ENCODE data around the gene EEF1A2.

DNA sequence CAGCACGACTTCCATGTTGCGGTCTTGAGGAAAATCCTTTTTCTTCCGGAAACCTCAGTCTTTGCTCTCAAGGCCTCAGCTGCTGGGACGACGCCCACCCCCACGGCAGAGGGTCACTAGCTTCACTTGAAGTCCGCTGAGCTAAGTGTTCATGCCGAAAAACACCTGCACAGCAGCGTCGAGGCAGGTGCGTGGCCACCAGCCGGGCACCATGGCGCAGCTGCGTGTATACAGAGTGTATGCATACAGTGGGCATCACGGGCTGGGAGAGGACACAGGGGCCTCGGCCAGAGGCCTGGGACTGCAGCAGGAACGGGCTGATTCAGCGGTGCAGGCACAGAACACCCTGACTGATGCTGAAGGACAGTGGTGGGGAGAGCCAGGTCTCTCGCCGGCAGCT is 46.5 kb downstream of the EEF1A2 start:
- TF ChIP-seq ESRRG (CRISPR knock-in tag; IDR thresholded peaks at IDR 0.05) (no peak), ZFP3 (CRISPR knock-in tag; IDR thresholded peaks at IDR 0.05) (no peak), SNAI2 (CRISPR knock-in tag; IDR thresholded peaks at IDR 0.05) (no peak), ZFP30 (CRISPR knock-in tag; IDR thresholded peaks at IDR 0.05) (no peak), RARB (CRISPR knock-in tag; IDR thresholded peaks at IDR 0.05) (no peak), TOX (CRISPR knock-in tag; IDR thresholded peaks at IDR 0.05; ENCODE audit: borderline replicate concordance) (no peak), CSDC2 (CRISPR knock-in tag; IDR thresholded peaks at IDR 0.05) (no peak), ZC3H10 (CRISPR knock-in tag; IDR thresholded peaks at IDR 0.05) (no peak)
- TF ChIP-seq, protein P1, sequence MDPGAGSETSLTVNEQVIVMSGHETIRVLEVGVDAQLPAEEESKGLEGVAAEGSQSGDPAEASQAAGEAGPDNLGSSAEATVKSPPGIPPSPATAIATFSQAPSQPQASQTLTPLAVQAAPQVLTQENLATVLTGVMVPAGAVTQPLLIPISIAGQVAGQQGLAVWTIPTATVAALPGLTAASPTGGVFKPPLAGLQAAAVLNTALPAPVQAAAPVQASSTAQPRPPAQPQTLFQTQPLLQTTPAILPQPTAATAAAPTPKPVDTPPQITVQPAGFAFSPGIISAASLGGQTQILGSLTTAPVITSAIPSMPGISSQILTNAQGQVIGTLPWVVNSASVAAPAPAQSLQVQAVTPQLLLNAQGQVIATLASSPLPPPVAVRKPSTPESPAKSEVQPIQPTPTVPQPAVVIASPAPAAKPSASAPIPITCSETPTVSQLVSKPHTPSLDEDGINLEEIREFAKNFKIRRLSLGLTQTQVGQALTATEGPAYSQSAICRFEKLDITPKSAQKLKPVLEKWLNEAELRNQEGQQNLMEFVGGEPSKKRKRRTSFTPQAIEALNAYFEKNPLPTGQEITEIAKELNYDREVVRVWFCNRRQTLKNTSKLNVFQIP (CRISPR knock-in tag; IDR thresholded peaks at IDR 0.05; ENCODE audit: borderline replicate concordance, low read depth) = no peak
- TF ChIP-seq, protein P2, sequence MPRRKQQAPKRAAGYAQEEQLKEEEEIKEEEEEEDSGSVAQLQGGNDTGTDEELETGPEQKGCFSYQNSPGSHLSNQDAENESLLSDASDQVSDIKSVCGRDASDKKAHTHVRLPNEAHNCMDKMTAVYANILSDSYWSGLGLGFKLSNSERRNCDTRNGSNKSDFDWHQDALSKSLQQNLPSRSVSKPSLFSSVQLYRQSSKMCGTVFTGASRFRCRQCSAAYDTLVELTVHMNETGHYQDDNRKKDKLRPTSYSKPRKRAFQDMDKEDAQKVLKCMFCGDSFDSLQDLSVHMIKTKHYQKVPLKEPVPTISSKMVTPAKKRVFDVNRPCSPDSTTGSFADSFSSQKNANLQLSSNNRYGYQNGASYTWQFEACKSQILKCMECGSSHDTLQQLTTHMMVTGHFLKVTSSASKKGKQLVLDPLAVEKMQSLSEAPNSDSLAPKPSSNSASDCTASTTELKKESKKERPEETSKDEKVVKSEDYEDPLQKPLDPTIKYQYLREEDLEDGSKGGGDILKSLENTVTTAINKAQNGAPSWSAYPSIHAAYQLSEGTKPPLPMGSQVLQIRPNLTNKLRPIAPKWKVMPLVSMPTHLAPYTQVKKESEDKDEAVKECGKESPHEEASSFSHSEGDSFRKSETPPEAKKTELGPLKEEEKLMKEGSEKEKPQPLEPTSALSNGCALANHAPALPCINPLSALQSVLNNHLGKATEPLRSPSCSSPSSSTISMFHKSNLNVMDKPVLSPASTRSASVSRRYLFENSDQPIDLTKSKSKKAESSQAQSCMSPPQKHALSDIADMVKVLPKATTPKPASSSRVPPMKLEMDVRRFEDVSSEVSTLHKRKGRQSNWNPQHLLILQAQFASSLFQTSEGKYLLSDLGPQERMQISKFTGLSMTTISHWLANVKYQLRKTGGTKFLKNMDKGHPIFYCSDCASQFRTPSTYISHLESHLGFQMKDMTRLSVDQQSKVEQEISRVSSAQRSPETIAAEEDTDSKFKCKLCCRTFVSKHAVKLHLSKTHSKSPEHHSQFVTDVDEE (CRISPR knock-in tag; IDR thresholded peaks at IDR 0.05) = no peak
- TF ChIP-seq, protein P3, sequence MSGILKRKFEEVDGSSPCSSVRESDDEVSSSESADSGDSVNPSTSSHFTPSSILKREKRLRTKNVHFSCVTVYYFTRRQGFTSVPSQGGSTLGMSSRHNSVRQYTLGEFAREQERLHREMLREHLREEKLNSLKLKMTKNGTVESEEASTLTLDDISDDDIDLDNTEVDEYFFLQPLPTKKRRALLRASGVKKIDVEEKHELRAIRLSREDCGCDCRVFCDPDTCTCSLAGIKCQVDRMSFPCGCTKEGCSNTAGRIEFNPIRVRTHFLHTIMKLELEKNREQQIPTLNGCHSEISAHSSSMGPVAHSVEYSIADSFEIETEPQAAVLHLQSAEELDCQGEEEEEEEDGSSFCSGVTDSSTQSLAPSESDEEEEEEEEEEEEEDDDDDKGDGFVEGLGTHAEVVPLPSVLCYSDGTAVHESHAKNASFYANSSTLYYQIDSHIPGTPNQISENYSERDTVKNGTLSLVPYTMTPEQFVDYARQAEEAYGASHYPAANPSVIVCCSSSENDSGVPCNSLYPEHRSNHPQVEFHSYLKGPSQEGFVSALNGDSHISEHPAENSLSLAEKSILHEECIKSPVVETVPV (CRISPR knock-in tag; IDR thresholded peaks at IDR 0.05) = no peak

Data from SK-N-SH treated with all-trans-retinoic acid at 6 μM for 48 hours (cell line).